ENCODE data around the gene LAMC2.

Gene LAMC2

GRCh38 chr1:183244466-183244865 lies 58.4 kb downstream of the LAMC2 start:
- peak overlapping the region; percentile 68 to 86 for H3K27ac ChIP-seq
- TF ChIP-seq, protein P1, sequence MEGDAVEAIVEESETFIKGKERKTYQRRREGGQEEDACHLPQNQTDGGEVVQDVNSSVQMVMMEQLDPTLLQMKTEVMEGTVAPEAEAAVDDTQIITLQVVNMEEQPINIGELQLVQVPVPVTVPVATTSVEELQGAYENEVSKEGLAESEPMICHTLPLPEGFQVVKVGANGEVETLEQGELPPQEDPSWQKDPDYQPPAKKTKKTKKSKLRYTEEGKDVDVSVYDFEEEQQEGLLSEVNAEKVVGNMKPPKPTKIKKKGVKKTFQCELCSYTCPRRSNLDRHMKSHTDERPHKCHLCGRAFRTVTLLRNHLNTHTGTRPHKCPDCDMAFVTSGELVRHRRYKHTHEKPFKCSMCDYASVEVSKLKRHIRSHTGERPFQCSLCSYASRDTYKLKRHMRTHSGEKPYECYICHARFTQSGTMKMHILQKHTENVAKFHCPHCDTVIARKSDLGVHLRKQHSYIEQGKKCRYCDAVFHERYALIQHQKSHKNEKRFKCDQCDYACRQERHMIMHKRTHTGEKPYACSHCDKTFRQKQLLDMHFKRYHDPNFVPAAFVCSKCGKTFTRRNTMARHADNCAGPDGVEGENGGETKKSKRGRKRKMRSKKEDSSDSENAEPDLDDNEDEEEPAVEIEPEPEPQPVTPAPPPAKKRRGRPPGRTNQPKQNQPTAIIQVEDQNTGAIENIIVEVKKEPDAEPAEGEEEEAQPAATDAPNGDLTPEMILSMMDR (IDR thresholded peaks at IDR 0.05) = no peak
- peak; percentile 89 for DNase-seq (ENCODE audit: low spot score)
- H3K4me3 ChIP-seq = peak overlapping the region; percentile 17

GRCh38 chr1:183245357-183245756 lies 59.3 kb downstream of the LAMC2 start:
- Histone ChIP-seq H3K4me3 (no peak overlapping the region), H3K27ac (peak overlapping the region; percentile 60 to 68)
- DNase-seq (ENCODE audit: low spot score) = no peak
- TF ChIP-seq, protein P1 (IDR thresholded peaks at IDR 0.05) = no peak

DNA sequence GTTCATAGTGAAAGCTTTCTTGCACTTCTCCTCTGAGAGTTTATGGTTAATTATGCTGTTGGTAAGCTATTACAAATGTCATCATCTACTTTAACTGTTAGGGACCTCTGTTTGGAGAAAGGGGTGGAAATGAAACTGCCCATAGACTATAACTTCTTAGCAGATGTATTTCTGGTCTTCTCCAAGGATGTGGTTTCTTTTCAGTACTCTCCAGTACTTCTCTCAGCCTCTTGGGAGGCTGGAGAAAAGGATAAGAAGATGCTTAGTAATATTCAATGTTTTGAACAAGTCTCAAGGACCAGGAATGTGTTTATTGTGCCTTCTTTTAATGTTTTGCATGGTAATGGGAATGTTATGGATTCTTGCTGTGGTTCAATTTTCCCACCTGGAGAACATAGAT lies 60.4 kb downstream of the LAMC2 start:
- DNase-seq (ENCODE audit: low spot score) = no peak
- Histone ChIP-seq H3K4me3 (no peak overlapping the region), H3K27ac (no peak overlapping the region)
- TF ChIP-seq, protein P1 (IDR thresholded peaks at IDR 0.05) = no peak

DNA sequence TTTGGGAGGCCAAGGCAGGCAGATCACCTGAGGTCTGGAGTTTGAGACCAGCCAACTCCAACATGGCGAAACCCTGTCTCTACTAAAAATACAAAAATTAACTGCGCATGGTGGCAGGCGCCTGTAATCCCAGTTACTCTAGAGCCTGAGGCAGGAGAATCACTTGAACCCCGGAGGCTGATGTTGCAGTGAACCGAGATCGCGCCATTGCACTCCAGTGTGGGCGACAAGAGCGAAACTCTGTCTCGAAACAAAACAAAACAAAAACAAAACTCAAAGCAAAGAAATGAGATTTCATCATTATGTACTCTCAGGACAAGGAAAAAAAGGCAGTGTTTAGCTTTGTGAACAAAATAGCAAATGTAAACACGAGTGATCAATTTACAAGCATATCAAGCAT lies 61.0 kb downstream of the LAMC2 start:
- no peak for DNase-seq (ENCODE audit: low spot score)
- TF ChIP-seq, protein P1 (IDR thresholded peaks at IDR 0.05) = no peak
- H3K4me3 ChIP-seq = no peak overlapping the region
- H3K27ac ChIP-seq = no peak overlapping the region

DNA sequence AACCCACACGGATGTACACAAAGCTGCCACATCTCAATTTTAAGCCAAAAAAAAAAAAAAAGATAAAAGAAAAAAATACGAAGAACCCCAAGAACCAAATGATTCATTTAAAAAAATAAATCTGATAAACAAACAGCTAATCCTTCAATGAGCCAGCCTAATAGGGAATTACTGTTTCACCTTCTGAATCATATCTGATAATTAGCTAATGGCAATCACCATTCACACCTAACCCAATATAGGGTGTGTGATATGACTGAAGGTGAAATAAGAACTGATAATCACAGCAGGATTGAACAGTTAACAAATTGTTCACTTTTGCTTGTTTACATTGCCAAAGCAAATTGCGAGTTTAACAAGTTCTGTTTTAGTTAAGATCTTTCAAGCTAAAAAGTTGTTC lies 61.4 kb downstream of the LAMC2 start:
- DNase-seq (ENCODE audit: low spot score) = no peak
- no peak overlapping the region for H3K4me3 ChIP-seq
- TF ChIP-seq, protein P1 (IDR thresholded peaks at IDR 0.05) = no peak
- no peak overlapping the region for H3K27ac ChIP-seq

GRCh38 chr1:183247931-183248330 lies 61.9 kb downstream of the LAMC2 start:
- no peak for DNase-seq (ENCODE audit: low spot score)
- TF ChIP-seq, protein P1 (IDR thresholded peaks at IDR 0.05) = no peak

DNA sequence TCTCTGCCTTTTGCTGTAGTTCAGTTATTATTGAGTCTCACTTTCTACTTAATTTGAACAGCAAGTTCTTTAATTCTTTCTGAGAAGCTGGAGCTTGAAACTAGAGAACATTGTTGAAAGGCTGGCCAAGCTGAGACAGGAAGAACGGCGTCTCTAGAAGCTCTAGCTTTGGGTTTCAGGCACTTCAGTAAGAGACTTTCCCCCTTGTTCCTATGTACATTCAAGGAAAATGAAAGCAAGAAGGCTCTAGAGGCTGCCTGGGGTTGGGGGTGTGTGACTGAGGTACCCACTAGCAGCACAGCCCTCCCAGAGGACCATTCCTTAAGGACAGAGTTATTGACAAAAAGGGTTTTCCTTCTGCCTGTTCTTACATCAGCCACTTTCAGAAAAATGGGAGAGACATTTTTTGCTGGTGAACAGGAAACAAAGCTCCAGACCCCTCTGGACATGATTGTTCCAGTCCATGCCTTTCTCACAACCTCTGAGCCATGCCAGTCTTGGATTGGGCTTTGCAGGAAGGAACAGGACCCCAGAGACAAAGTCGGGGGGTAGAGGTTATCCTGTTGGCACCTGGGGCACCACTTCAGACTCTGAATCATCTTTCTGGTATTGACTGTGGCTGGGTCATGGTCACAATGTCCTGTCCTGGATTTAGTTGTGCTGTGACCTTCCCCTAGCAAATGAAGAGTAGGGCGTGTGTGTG lies 63.1 kb downstream of the LAMC2 start:
- Histone ChIP-seq H3K4me3 (no peak overlapping the region), H3K27ac (no peak overlapping the region)
- TF ChIP-seq, protein P1 (IDR thresholded peaks at IDR 0.05) = no peak
- no peak for DNase-seq (ENCODE audit: low spot score)

More at GRCh38 chr1:183247931-183248330, 61.9 kb downstream of the LAMC2 start:
- no peak overlapping the region for H3K4me3 ChIP-seq
- no peak overlapping the region for H3K27ac ChIP-seq

Measured in coronary artery (tissue), 2 donors.